ENCODE data around the gene SCAMP4. TPM values are rescaled to one million over a fixed set of nuclear protein-coding genes. Genes with fewer than 3 reads are reported as not detected.

Gene SCAMP4
- total and polyA plus RNA-seq, 2 of the 13 experiments (the other 11 are each of a cell fraction or from before 2014, with no cell fraction given) = 10.7 to 13.7 TPM

DNA sequence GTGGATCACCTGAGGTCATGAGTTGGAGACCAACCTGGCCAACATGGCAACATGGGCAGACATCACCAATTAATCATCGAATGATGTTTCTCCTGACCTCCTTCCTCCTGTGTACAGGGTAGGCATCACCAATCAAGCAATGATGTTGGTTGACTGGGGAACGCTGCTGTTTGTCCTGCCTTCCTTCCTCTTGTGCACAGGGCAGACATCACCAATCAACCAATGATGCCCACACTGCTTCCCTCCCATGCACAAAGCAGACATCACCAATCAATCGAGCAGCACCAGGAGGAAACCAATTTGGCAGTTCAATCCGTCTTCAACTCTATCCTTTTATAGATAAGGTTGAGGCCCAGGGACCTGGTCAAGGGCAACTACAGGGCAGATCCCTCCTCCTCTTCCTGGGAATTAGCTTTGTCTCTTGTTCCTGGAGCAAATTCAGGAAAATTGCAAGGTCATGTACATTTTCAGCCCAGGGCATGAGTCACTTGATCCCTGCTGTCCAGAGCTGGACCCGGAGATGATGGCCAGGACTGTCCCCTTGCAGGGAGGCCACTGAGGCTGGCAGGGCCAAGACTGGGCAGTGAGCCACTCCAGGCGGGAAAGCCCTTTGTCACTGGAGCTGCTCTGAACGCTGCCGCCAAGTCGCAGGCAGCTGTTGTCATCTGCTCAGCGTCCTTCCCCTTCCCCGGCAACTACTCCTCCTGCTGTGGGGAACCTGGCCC lies 30.4 kb downstream of the SCAMP4 start (continued):
- TF ChIP-seq RARG (CRISPR knock-in tag; IDR thresholded peaks at IDR 0.05; ENCODE audit: low read depth) (no peak), PLRG1 (conservative IDR thresholded peaks at IDR 0.05) (no peak), EHMT2 (IDR thresholded peaks at IDR 0.05; ENCODE audit: borderline replicate concordance, low read depth, low read length) (no peak), TBX2 (CRISPR knock-in tag; IDR thresholded peaks at IDR 0.05; ENCODE audit: borderline replicate concordance) (0 out of 2 replicates have a peak, but pooled peaks have one; percentile 25), HDAC6 (IDR thresholded peaks at IDR 0.05; ENCODE audit: low read depth, low read length) (no peak), PHB2 (IDR thresholded peaks at IDR 0.05; ENCODE audit: partially characterized antibody) (no peak), HNF1B (CRISPR knock-in tag; IDR thresholded peaks at IDR 0.05) (peak; percentile 56; the same call in 1 of the 2 replicates), REXO4 (CRISPR knock-in tag; IDR thresholded peaks at IDR 0.05; ENCODE audit: borderline replicate concordance) (no peak), KLF9 (CRISPR knock-in tag; IDR thresholded peaks at IDR 0.05; ENCODE audit: low read depth) (no peak), PHF5A (CRISPR knock-in tag; IDR thresholded peaks at IDR 0.05; ENCODE audit: low read depth, unreplicated experiment) (no peak), KLF6 (CRISPR knock-in tag; IDR thresholded peaks at IDR 0.05) (no peak), HCFC1 (IDR thresholded peaks at IDR 0.05; ENCODE audit: low read depth, low read length) (no peak), POGK (CRISPR knock-in tag; conservative IDR thresholded peaks at IDR 0.05) (no peak), MTA1 (CRISPR knock-in tag; IDR thresholded peaks at IDR 0.05; ENCODE audit: borderline replicate concordance) (no peak), SETDB1 (CRISPR knock-in tag; IDR thresholded peaks at IDR 0.05; ENCODE audit: borderline replicate concordance) (peak; percentile 76), ZNF414 (CRISPR knock-in tag; IDR thresholded peaks at IDR 0.05) (no peak), RFX5 (IDR thresholded peaks at IDR 0.05; ENCODE audit: low read depth, low read length) (no peak), ZC3H13 (CRISPR knock-in tag; IDR thresholded peaks at IDR 0.05) (no peak), MXD4 (CRISPR knock-in tag; IDR thresholded peaks at IDR 0.05) (no peak), RORA (CRISPR knock-in tag; IDR thresholded peaks at IDR 0.05) (no peak)
- TF ChIP-seq, protein P1, sequence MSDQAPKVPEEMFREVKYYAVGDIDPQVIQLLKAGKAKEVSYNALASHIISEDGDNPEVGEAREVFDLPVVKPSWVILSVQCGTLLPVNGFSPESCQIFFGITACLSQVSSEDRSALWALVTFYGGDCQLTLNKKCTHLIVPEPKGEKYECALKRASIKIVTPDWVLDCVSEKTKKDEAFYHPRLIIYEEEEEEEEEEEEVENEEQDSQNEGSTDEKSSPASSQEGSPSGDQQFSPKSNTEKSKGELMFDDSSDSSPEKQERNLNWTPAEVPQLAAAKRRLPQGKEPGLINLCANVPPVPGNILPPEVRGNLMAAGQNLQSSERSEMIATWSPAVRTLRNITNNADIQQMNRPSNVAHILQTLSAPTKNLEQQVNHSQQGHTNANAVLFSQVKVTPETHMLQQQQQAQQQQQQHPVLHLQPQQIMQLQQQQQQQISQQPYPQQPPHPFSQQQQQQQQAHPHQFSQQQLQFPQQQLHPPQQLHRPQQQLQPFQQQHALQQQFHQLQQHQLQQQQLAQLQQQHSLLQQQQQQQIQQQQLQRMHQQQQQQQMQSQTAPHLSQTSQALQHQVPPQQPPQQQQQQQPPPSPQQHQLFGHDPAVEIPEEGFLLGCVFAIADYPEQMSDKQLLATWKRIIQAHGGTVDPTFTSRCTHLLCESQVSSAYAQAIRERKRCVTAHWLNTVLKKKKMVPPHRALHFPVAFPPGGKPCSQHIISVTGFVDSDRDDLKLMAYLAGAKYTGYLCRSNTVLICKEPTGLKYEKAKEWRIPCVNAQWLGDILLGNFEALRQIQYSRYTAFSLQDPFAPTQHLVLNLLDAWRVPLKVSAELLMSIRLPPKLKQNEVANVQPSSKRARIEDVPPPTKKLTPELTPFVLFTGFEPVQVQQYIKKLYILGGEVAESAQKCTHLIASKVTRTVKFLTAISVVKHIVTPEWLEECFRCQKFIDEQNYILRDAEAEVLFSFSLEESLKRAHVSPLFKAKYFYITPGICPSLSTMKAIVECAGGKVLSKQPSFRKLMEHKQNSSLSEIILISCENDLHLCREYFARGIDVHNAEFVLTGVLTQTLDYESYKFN (CRISPR knock-in tag; conservative IDR thresholded peaks at IDR 0.05) = peak; percentile 28; the same call in 1 of the 2 replicates
- TF ChIP-seq, protein P2, sequence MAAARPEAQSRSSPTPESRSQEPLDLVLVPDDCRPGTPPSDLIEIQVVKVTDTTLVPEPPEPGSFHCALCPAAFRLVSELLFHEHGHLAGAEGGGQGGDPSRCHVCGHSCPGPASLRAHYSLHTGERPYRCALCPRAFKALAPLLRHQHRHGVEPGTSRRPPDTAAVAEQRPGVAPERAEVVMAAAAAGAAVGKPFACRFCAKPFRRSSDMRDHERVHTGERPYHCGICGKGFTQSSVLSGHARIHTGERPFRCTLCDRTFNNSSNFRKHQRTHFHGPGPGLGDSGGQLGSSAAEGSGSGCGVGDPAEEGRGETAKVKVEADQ (CRISPR knock-in tag; IDR thresholded peaks at IDR 0.05; ENCODE audit: borderline replicate concordance) = no peak

Data from HepG2 (cell line).